A549 (cell line): ENCODE results near the gene EML4. TPM values are rescaled to one million over a fixed set of nuclear protein-coding genes. Genes with fewer than 3 reads are reported as not detected.
A peak's percentile ranks its signal among the peaks of the same experiment; 100 is the strongest.

ENCODE experiments used
- ATAC-seq, 2 experiments: fragments of 200-7000 bp in 1 of 2; fragments of >200 bp in 1 of 2; cut with Nextera tagmentation in 1 of 2; cut with Tn5 transposase in 1 of 2; 3 replicates each; pipeline versions ENCODE4 v1.8.0 to v1.9.1; 2018 to 2020; ENCODE audit warnings: mild to moderate bottlenecking in 1 of 2, moderate library complexity in 1 of 2
- CTCF ChIA-PET: fragments of 300-600 bp; sonication (Branson Sonifier 250); formaldehyde crosslinking; extraction: SDS; loops from one replicate; lab custom pipeline; 2021; ENCODE audit warnings: antibody characterized with exemption, inconsistent platforms; lab: Yijun Ruan, JAX
- POLR2A ChIA-PET: fragments of 350-600 bp; formaldehyde crosslinking; extraction: SDS; loops from one replicate; lab custom pipeline; 2021; ENCODE audit warnings: antibody characterized with exemption, inconsistent platforms; lab: Yijun Ruan, JAX
- DNase-seq, 2 experiments: peaks; one replicate each; pipeline versions ENCODE4 v3.0.0 to v3.0.0-alpha.2; 2011 to 2016; ENCODE audit warnings: low read depth in 1 of 2, low spot score in 1 of 2
- FAIRE-seq: peaks from 2 replicates; lab custom pipeline; 2011; peaks lifted over from hg19 to GRCh38; lab: Jason Lieb, UNC
- H3K27ac ChIP-seq, 2 experiments: fragments of >200 bp; sonication (Bioruptor Twin); formaldehyde crosslinking; 3 replicates each; pipeline ENCODE4 v1.5.1; 2016 to 2017
- H3K4me1 ChIP-seq: fragments of >200 bp; sonication (Bioruptor Twin); formaldehyde crosslinking; 3 replicates; pipeline ENCODE4 v1.6.1; 2016
- H3K4me2 ChIP-seq: fragments of >200 bp; sonication (Bioruptor Twin); formaldehyde crosslinking; 3 replicates; pipeline ENCODE4 v1.6.1; 2016
- H3K4me3 ChIP-seq: fragments of >200 bp; sonication (Bioruptor Twin); formaldehyde crosslinking; 3 replicates; pipeline ENCODE4 v1.5.1; 2016
- H3K9me3 ChIP-seq: fragments of >200 bp; sonication (Bioruptor Twin); formaldehyde crosslinking; 3 replicates; pipeline ENCODE4 v1.6.1; 2016
- CBX2 ChIP-seq: fragments of 200-600 bp; sonication (generic); IDR thresholded peaks from 2 replicates; pipeline ENCODE4 v1.6.1; 2016; ENCODE audit warnings: low read depth, mild to moderate bottlenecking, borderline replicate concordance
- CEBPB ChIP-seq, 2 experiments: fragments of >200 bp in 1 of 2; sonication (Bioruptor Twin) in 1 of 2; formaldehyde crosslinking in 1 of 2; IDR thresholded peaks; 2 replicates each; pipeline ENCODE4 v1.6.1; 2012 to 2016
- CHD4 ChIP-seq: fragments of 200-600 bp; sonication (generic); IDR thresholded peaks from 2 replicates; pipeline ENCODE4 v1.6.1; 2016; ENCODE audit warnings: antibody characterized with exemption, mild to moderate bottlenecking, borderline replicate concordance
- EHF ChIP-seq: fragments of 250-450 bp; sonication (Bioruptor Pico); IDR thresholded peaks from 2 replicates; pipeline ENCODE4 v1.5.0; 2020; ENCODE audit warnings: mild to moderate bottlenecking
- EP300 ChIP-seq, 2 experiments: fragments of >200 bp; sonication (Bioruptor Twin); formaldehyde crosslinking; IDR thresholded peaks; 2 replicates in 1 of 2; 3 replicates in 1 of 2; pipeline ENCODE4 v1.6.1; 2016 to 2017
- ESRRA ChIP-seq: fragments of 150-350 bp; IDR thresholded peaks from 2 replicates; pipeline ENCODE4 v1.6.1; 2014; ENCODE audit warnings: mild to moderate bottlenecking, low read length, borderline replicate concordance
- FOSB ChIP-seq: fragments of 250-450 bp; sonication (Bioruptor Pico); IDR thresholded peaks from 2 replicates; pipeline ENCODE4 v1.5.0; 2020; ENCODE audit warnings: mild to moderate bottlenecking, moderate library complexity
- FOSL2 ChIP-seq, 2 experiments: fragments of 450-650 bp in 1 of 2; fragments of >200 bp in 1 of 2; sonication (Bioruptor Twin) in 1 of 2; formaldehyde crosslinking; IDR thresholded peaks; 2 replicates each; pipeline versions ENCODE4 v1.5.0 to v1.6.1; 2016 to 2020; ENCODE audit warnings: mild to moderate bottlenecking in 1 of 2, moderate library complexity in 1 of 2
- FOXS1 ChIP-seq: fragments of 250-450 bp; sonication (Bioruptor Pico); IDR thresholded peaks from 2 replicates; pipeline ENCODE4 v1.5.0; 2020; ENCODE audit warnings: mild to moderate bottlenecking, moderate library complexity
- HDAC2 ChIP-seq: fragments of 200-600 bp; sonication (generic); IDR thresholded peaks from 2 replicates; pipeline ENCODE4 v1.6.1; 2016
- HOXB13 ChIP-seq: fragments of 250-450 bp; sonication (Bioruptor Pico); IDR thresholded peaks from 2 replicates; pipeline ENCODE4 v1.5.0; 2020; ENCODE audit warnings: low read depth, mild to moderate bottlenecking, moderate library complexity
- HOXB5 ChIP-seq: fragments of 250-450 bp; sonication (Bioruptor Pico); IDR thresholded peaks from 2 replicates; pipeline ENCODE4 v1.5.0; 2020; ENCODE audit warnings: mild to moderate bottlenecking, moderate library complexity
- JUN ChIP-seq, 2 experiments: fragments of >200 bp; sonication (Bioruptor Twin); formaldehyde crosslinking; IDR thresholded peaks; 2 replicates in 1 of 2; 3 replicates in 1 of 2; pipeline ENCODE4 v1.6.1; 2016 to 2017
- KDM1A ChIP-seq: fragments of 200-600 bp; sonication (generic); IDR thresholded peaks from 2 replicates; pipeline ENCODE4 v1.6.1; 2016; ENCODE audit warnings: low read depth, mild to moderate bottlenecking
- MAFK ChIP-seq: fragments of 450-650 bp; IDR thresholded peaks from 2 replicates; pipeline ENCODE4 v1.6.1; 2014; ENCODE audit not compliant: partially characterized antibody
- NPAS2 ChIP-seq: fragments of 250-450 bp; sonication (Bioruptor Pico); IDR thresholded peaks from 2 replicates; pipeline ENCODE4 v1.8.0; 2022; ENCODE audit warnings: mild to moderate bottlenecking, moderate library complexity, borderline replicate concordance
- POLR2A ChIP-seq: IDR thresholded peaks from 2 replicates; pipeline ENCODE4 v1.6.1; 2012; ENCODE audit warnings: mild to moderate bottlenecking, low read length
- POLR2AphosphoS2 ChIP-seq: conservative IDR thresholded peaks from 2 replicates; pipeline ENCODE4 v1.6.1; 2012; ENCODE audit warnings: low read length, improper control_type of control experiment, inconsistent platforms
- RAD21 ChIP-seq, 2 experiments: fragments of >200 bp in 1 of 2; sonication (Bioruptor Twin) in 1 of 2; formaldehyde crosslinking in 1 of 2; IDR thresholded peaks in 1 of 2; conservative IDR thresholded peaks in 1 of 2; 2 replicates in 1 of 2; 3 replicates in 1 of 2; pipeline ENCODE4 v1.6.1; 2012 to 2018; ENCODE audit warnings: inconsistent platforms in 1 of 2
- RCOR1 ChIP-seq: fragments of 150-350 bp; IDR thresholded peaks from 2 replicates; pipeline ENCODE4 v1.6.1; 2014; ENCODE audit warnings: antibody characterized with exemption, low read length, low read depth
- ZSCAN20 ChIP-seq: fragments of 250-450 bp; sonication (Bioruptor Pico); IDR thresholded peaks from 2 replicates; pipeline ENCODE4 v1.8.0; 2022; ENCODE audit warnings: mild to moderate bottlenecking, moderate library complexity
- WGBS: methylation state at CpG from one replicate; pipeline ENCODE4 v1.1.6; 2017; ENCODE audit errors: missing lambda C conversion rate; 5-methylcytosine and 5-hydroxymethylcytosine counted together
- polyA plus RNA-seq, 4 experiments: library from polyadenylated mRNA; depleted of rRNA in 3 of 4; stranded (reverse); fragments of >200 nt; fragmentation: RNase III in 1 of 4; extraction: RNeasy Plus Mini Kit Qiagen cat#74134 plus additional on column Dnase treatment in 1 of 4; gene quantifications; 2 replicates in 3 of 4; 3 replicates in 1 of 4; pipeline ENCODE4 v1.2.3, GENCODE V29; 2011 to 2017
- TF ChIP-seq, protein P1 (sequence below): fragments of 200-600 bp; sonication (generic); IDR thresholded peaks from 2 replicates; pipeline ENCODE4 v1.6.1; 2016; ENCODE audit warnings: antibody characterized with exemption, mild to moderate bottlenecking, moderate library complexity
- TF ChIP-seq, protein P2 (sequence below): fragments of >200 bp; sonication (Bioruptor Twin); formaldehyde crosslinking; IDR thresholded peaks from 2 replicates; pipeline ENCODE4 v1.6.1; 2016
- TF ChIP-seq, protein P3 (sequence below): fragments of 450-650 bp; IDR thresholded peaks from 2 replicates; pipeline ENCODE4 v1.6.1; 2014; ENCODE audit warnings: antibody characterized with exemption
- TF ChIP-seq, protein P4 (sequence below): IDR thresholded peaks from 2 replicates; pipeline ENCODE4 v1.6.1; 2012; ENCODE audit warnings: low read depth, borderline replicate concordance
- TF ChIP-seq, protein P5 (sequence below): IDR thresholded peaks from 2 replicates; pipeline ENCODE4 v1.6.1; 2012

Gene EML4
- polyA plus RNA-seq, 2 of the 4 experiments (the other 2 are of a cell fraction) = 34.6 to 130 TPM

DNA sequence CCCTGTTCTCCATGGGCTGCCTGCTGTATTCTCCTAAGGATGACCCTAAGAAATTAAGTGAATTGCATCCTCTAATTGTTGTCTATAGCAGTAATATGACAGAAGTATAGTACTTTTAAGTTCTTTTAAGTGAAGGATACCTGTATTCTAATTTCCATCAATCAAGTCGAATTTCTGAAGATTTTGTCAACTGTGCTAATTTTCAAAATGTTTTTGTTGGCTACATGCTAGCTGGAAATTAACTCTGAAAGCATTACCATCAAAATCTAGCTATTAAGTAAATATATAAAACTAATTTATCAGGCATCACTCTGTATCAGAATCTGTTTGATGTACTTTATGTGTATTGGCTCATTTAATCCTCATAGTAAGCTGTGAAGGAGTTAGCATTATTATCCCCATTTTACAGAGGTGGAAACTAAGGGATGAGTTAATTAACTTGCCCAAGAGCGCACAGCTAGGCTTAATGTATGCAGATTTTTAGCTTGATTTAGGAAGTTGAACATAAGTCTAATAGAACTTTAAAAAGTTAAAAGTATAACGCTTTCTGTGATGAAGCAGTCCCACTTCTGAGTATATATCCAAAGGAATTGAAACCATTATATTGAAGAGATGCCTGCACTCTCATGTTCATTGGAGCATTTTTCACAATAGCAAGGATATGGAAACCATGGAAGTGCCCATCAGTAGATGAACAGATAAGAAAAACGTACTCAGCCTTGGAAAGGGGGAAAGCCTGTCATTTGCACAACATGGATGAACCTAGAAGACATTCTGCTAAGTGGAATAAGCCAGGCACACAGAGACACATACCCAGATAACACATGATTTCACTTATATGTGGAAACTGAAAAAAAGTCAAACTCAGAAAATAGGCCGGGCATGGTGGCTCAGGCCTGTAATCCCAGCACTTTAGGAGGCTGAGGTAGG, 32.0 kb downstream of the EML4 start:
- H3K4me1 ChIP-seq = peaks cover 36% of the 10 kb centered on the region
- 0 out of 3 replicates have a peak overlapping the region, but pooled peaks have one; percentile 2 for H3K4me2 ChIP-seq
- 79% methylated on average over 5 of the region's 5 CpGs for WGBS
- no peak for DNase-seq
- TF ChIP-seq HDAC2 (peak; percentile 66; the same call in 1 of the 2 replicates), CEBPB (IDR thresholded peaks at IDR 0.05) (no peak), KDM1A (peak; percentile 64; the same call in 1 of the 2 replicates), MAFK (peak; percentile 59)
- no peak for FAIRE-seq
- H3K9me3 ChIP-seq = no peaks in the 10 kb centered on the region
- H3K4me3 ChIP-seq = no peak overlapping the region
- ChIA-PET POLR2A (no interaction called here), CTCF (interaction anchor here (0.7 to 1.4 kb wide), 4 partner anchors 8 to 127 kb away, joined by 3 to 5 read pairs (median 4); no protein-coding TSS in a partner anchor)
- 0 out of 6 replicates have a peak overlapping the region, but pooled peaks of 1 of the 2 experiments have one; percentile 20 for H3K27ac ChIP-seq
- no peak for ATAC-seq

DNA sequence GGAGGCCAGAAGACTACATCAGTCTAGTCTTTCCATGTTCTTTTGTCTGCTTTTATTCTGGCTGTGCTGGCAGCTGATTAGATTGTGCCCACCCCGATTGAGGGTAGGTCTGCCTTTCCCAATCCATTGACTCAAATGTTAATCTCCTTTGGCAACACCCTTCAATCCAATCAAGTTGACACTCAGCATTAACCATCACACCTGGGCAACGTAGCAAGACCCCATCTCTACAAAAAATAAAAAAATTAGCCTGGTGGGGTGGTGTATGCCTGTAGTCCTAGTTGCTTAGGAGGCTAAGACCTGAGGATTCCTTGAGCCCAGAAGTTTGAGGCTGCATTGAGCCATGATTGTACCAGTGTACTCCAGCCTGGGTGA, 33.5 kb downstream of the EML4 start:
- ChIA-PET POLR2A (no interaction called here), CTCF (no interaction called here)
- no peak for DNase-seq
- Histone ChIP-seq H3K27ac (no peak overlapping the region), H3K9me3 (no peaks in the 10 kb centered on the region), H3K4me1 (peaks cover 26% of the 10 kb centered on the region; the same call in 2 of the 3 replicates), H3K4me3 (no peak overlapping the region), H3K4me2 (no peak overlapping the region)
- TF ChIP-seq HOXB5 (CRISPR knock-in tag) (no peak), FOSL2 (IDR thresholded peaks at IDR 0.05) (no peak), FOSL2 (CRISPR knock-in tag; IDR thresholded peaks at IDR 0.05) (no peak), HOXB13 (CRISPR knock-in tag) (no peak), CEBPB (IDR thresholded peaks at IDR 0.05) (no peak), POLR2AphosphoS2 (no peak), FOSB (CRISPR knock-in tag) (no peak)
- TF ChIP-seq, protein P1, sequence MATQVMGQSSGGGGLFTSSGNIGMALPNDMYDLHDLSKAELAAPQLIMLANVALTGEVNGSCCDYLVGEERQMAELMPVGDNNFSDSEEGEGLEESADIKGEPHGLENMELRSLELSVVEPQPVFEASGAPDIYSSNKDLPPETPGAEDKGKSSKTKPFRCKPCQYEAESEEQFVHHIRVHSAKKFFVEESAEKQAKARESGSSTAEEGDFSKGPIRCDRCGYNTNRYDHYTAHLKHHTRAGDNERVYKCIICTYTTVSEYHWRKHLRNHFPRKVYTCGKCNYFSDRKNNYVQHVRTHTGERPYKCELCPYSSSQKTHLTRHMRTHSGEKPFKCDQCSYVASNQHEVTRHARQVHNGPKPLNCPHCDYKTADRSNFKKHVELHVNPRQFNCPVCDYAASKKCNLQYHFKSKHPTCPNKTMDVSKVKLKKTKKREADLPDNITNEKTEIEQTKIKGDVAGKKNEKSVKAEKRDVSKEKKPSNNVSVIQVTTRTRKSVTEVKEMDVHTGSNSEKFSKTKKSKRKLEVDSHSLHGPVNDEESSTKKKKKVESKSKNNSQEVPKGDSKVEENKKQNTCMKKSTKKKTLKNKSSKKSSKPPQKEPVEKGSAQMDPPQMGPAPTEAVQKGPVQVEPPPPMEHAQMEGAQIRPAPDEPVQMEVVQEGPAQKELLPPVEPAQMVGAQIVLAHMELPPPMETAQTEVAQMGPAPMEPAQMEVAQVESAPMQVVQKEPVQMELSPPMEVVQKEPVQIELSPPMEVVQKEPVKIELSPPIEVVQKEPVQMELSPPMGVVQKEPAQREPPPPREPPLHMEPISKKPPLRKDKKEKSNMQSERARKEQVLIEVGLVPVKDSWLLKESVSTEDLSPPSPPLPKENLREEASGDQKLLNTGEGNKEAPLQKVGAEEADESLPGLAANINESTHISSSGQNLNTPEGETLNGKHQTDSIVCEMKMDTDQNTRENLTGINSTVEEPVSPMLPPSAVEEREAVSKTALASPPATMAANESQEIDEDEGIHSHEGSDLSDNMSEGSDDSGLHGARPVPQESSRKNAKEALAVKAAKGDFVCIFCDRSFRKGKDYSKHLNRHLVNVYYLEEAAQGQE = no peak
- TF ChIP-seq, protein P2, sequence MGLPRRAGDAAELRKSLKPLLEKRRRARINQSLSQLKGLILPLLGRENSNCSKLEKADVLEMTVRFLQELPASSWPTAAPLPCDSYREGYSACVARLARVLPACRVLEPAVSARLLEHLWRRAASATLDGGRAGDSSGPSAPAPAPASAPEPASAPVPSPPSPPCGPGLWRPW = no peak
- TF ChIP-seq, protein P3, sequence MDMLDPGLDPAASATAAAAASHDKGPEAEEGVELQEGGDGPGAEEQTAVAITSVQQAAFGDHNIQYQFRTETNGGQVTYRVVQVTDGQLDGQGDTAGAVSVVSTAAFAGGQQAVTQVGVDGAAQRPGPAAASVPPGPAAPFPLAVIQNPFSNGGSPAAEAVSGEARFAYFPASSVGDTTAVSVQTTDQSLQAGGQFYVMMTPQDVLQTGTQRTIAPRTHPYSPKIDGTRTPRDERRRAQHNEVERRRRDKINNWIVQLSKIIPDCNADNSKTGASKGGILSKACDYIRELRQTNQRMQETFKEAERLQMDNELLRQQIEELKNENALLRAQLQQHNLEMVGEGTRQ = no peak
- ATAC-seq = no peak
- FAIRE-seq = no peak
- 87% methylated on average over 2 of the region's 2 CpGs for WGBS

DNA sequence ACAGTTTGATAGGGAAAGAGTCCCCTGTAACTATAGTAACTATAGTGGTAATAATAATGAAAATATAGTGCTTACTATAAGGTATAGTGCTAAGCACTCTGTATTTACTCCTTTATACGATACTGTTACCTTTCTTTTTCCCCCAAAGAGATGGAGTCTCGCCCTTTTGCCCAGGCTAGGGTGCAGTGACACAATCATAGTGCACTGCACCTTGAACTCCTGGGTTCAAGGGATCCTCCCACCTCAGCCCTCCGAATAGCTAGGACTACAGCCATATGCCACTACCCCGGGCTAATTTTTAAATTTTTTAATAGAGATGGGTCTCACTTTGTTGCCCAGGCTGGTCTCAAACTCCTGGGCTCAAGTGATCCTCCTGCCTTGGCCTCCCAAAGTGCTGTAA, 34.6 kb downstream of the EML4 start:
- no peak overlapping the region for H3K4me3 ChIP-seq
- H3K9me3 ChIP-seq = no peaks in the 10 kb centered on the region
- H3K4me2 ChIP-seq = no peak overlapping the region
- FAIRE-seq (no peak), ATAC-seq (no peak), DNase-seq (no peak)
- WGBS = 85% methylated on average over 4 of the region's 4 CpGs
- H3K4me1 ChIP-seq = peaks cover 26% of the 10 kb centered on the region; the same call in 2 of the 3 replicates
- ChIA-PET POLR2A (no interaction called here), CTCF (no interaction called here)
- no peak overlapping the region for H3K27ac ChIP-seq
- no peak for TF ChIP-seq FOXS1 (CRISPR knock-in tag)
- no peak for TF ChIP-seq MAFK
- TF ChIP-seq CHD4 = no peak
- no peak for TF ChIP-seq RAD21 (conservative IDR thresholded peaks at IDR 0.05 in 1 of 2, IDR thresholded peaks at IDR 0.05 in 1 of 2)
- no peak for TF ChIP-seq ZSCAN20
- no peak for TF ChIP-seq CBX2
- no peak for TF ChIP-seq EHF (CRISPR knock-in tag)
- TF ChIP-seq, protein P4, sequence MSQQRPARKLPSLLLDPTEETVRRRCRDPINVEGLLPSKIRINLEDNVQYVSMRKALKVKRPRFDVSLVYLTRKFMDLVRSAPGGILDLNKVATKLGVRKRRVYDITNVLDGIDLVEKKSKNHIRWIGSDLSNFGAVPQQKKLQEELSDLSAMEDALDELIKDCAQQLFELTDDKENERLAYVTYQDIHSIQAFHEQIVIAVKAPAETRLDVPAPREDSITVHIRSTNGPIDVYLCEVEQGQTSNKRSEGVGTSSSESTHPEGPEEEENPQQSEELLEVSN = no peak
- no peak for TF ChIP-seq RCOR1
- no peak for TF ChIP-seq ESRRA
- TF ChIP-seq JUN (IDR thresholded peaks at IDR 0.05) = no peak
- no peak for TF ChIP-seq HDAC2
- TF ChIP-seq, protein P5, sequence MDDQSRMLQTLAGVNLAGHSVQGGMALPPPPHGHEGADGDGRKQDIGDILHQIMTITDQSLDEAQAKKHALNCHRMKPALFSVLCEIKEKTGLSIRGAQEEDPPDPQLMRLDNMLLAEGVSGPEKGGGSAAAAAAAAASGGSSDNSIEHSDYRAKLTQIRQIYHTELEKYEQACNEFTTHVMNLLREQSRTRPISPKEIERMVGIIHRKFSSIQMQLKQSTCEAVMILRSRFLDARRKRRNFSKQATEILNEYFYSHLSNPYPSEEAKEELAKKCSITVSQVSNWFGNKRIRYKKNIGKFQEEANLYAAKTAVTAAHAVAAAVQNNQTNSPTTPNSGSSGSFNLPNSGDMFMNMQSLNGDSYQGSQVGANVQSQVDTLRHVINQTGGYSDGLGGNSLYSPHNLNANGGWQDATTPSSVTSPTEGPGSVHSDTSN = no peak
- no peak for TF ChIP-seq NPAS2 (CRISPR knock-in tag)
- no peak for TF ChIP-seq POLR2A
- TF ChIP-seq EP300 (IDR thresholded peaks at IDR 0.05) = no peak
